ENCODE data around the gene RUBCN. TPM values are rescaled to one million over a fixed set of nuclear protein-coding genes. Genes with fewer than 3 reads are reported as not detected.

The RUBCN gene
- total and polyA plus RNA-seq, 9 of the 15 experiments (the other 6 are each of a cell fraction or from before 2014, with no cell fraction given) = 8.4 to 24.0 (median 11.9) TPM

- TF ChIP-seq SP2 (IDR thresholded peaks at IDR 0.05; ENCODE audit: extremely low read depth, low read depth, low read length, poor library complexity, severe bottlenecking) (peak; percentile 72), PPARD (CRISPR knock-in tag; IDR thresholded peaks at IDR 0.05) (no peak), CTCFL (IDR thresholded peaks at IDR 0.05; ENCODE audit: borderline replicate concordance, insufficient read depth, low read depth, low read length, poor library complexity, severe bottlenecking) (peak; percentile 68), HDAC1 (IDR thresholded peaks at IDR 0.05) (0 out of 4 replicates have a peak, but pooled peaks of 1 of the 2 experiments have one; percentile 48), SNAPC5 (CRISPR knock-in tag; IDR thresholded peaks at IDR 0.05) (no peak), RBM14 (IDR thresholded peaks at IDR 0.05; ENCODE audit: borderline replicate concordance, insufficient read depth, low read depth, low read length) (no peak), ZC3H8 (IDR thresholded peaks at IDR 0.05) (no peak), E2F5 (CRISPR knock-in tag; IDR thresholded peaks at IDR 0.05) (no peak), NEUROD1 (IDR thresholded peaks at IDR 0.05; ENCODE audit: borderline replicate concordance, low read depth, low read length, partially characterized antibody) (peak; percentile 3), SETDB1 (IDR thresholded peaks at IDR 0.05; ENCODE audit: low read length) (no peak), FIP1L1 (IDR thresholded peaks at IDR 0.05; ENCODE audit: low read depth, low read length, poor library complexity, severe bottlenecking) (no peak), MBD2 (IDR thresholded peaks at IDR 0.05; ENCODE audit: borderline replicate concordance, low read depth) (peak; percentile 49; the same call in 1 of the 2 replicates), FOXM1 (IDR thresholded peaks at IDR 0.05; ENCODE audit: low read depth) (no peak), FOXM1 (CRISPR knock-in tag; IDR thresholded peaks at IDR 0.05; ENCODE audit: low read depth) (no peak; the same call in 1 of the 2 replicates), NR3C1 (CRISPR knock-in tag; IDR thresholded peaks at IDR 0.05) (no peak)
Observed at GRCh38 chr3:197749601-197750395, 13.1 kb upstream of the RUBCN start, which contains the start of gene FYTTD1 (continued).
